GM18873 (cell line): ENCODE results near the gene TMEM72.

ENCODE experiments used
- ATAC-seq: cut with Tn5 transposase; IDR thresholded peaks from one replicate; pipeline ENCODE4 v1.9.1; 2021; ENCODE audit warnings: mild to moderate bottlenecking, moderate library complexity, moderate number of reproducible peaks; ENCODE audit not compliant: unreplicated experiment, low FRiP score

The TMEM72 gene

GRCh38 chr10:44976352-44977198 is 65.4 kb downstream of the TMEM72 start:
- no peak for ATAC-seq

DNA sequence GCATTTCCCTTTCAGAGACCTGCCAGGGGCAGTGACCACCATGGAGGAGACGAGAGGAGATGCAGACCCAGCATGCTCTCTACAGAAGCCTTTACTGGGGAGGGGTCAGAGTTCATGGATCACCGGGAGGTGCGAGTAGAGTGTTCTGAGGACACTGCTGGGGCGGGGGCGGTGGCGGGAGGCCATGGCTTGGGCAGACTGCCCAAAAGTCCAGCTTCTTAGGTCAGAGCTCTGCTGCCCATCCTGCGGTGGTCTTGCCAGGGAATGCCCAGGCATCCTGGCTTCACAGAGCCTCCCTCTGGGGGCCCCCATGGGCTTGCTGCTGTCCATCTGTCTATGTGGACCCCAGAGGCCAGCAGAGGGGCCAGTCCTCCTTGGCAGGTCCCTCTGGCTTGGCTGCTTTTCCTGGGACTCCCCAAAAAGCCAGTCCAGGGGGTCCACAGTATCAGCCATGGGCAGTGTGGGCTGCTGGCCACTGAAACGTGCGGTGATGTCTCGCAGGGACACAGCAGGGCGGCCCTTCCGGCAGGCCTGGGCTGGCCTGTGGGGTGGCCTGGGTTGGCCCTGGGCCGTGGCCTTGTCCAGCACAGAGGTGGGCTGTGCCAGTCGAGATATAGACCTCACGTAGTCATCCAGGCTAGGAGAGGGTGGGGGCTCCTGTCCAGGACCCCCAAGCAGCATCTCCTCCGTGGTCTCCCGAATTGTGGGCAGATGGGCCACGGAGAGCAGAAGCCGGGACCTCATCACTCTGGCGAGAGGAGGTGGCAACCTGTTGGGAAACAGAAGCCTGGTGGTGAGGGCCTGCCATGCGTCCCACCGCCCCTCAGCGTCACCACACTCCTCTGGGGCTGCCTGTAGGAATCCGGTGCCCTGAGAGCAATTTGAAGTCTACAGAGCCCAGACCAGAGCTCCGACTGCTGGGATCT is 66.4 kb downstream of the TMEM72 start:
- no peak for ATAC-seq

GRCh38 chr10:44978213-44978569 is 67.1 kb downstream of the TMEM72 start:
- ATAC-seq, result no peak

DNA sequence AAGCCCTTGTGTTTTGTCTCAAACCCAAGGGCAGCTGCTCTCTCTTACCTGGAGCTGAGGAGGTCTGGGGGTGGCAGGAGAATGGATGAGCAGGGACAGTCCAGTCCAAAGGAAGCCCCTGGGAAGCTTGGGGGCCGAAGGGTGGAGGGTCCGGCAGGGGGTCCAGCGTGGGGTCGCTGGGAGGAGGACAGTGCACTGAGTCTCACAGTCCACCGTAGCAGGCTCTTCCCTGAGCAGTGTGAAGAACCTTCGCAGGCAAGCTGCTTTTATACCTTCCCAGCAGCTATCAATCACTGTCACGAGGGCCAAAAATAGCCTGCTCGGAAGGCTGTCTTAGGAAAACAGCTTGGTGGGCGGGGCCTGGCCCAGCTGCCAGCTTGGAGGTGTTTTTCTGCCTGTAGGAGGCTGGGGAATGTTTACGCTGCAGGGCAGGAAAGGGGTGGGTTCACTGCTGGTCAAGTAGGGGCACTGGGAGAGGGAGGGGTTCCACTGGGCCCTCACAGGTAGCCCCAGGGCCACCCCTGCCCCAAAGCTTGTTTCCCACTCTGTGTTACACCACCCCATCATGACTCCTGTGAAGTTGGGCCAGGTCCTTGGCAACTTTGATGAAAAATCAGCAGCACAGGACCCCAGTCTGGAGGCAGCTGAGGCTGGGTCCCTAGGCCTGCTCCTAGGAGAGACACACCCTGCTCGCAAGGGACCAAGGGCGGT is 67.6 kb downstream of the TMEM72 start, which contains the start of gene DEPP1:
Gene DEPP1, minus strand, starts transcription at position 240 of the 711 bp plus-strand sequence. CDS start 779 bp downstream, outside the sequence.
- no peak for ATAC-seq

- ATAC-seq, result no peak
Measured at GRCh38 chr10:44979281-44980191, 68.4 kb downstream of the TMEM72 start.

DNA sequence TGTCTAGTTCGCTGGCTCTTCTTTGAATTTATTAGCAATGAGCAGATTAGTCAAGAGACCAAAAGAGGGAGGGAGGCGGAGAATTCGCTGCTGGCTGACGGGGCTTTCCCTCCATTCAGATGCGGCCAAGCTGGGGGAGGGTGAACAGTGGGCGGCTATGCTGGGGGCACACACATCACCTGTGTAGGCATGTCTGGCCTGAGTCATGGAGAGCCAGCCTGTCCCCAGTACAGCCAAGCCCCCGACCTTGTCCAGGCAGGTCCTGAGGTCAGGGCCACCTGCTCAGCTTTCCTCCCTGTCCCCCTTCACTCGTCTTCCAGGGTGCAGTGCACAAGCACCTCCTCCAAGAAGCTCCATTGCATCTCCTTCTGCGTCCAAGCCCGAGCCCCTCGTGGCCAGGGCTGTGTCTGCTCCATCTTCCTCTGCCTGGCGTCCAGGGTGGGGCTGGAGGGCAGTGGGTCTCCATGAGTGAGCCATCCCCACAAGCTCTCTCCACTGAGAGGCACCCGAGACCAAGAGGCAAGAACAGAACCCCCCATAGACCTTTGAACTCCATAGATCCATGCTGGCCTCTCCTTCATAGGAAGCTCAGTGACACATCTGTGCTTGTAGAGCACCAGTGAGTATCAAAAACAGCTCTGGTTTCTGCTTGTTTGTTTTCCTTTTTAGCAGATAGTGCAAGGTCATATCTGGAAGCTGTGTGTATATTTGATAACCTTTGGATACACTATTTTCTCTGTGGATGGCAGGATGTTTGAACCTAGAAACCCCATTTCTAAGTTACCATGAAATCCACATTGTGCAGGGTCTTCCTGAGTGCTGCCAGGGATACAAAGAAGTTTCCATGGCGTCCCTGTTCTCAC is 69.4 kb downstream of the TMEM72 start:
- no peak for ATAC-seq

- ATAC-seq, result peak; percentile 60
Measured at GRCh38 chr10:44981172-44982113, 70.3 kb downstream of the TMEM72 start.

GRCh38 chr10:44982114-44982460 is 71.0 kb downstream of the TMEM72 start:
- no peak for ATAC-seq

- no peak for ATAC-seq
Measured at GRCh38 chr10:44982496-44982895, 71.4 kb downstream of the TMEM72 start.

DNA sequence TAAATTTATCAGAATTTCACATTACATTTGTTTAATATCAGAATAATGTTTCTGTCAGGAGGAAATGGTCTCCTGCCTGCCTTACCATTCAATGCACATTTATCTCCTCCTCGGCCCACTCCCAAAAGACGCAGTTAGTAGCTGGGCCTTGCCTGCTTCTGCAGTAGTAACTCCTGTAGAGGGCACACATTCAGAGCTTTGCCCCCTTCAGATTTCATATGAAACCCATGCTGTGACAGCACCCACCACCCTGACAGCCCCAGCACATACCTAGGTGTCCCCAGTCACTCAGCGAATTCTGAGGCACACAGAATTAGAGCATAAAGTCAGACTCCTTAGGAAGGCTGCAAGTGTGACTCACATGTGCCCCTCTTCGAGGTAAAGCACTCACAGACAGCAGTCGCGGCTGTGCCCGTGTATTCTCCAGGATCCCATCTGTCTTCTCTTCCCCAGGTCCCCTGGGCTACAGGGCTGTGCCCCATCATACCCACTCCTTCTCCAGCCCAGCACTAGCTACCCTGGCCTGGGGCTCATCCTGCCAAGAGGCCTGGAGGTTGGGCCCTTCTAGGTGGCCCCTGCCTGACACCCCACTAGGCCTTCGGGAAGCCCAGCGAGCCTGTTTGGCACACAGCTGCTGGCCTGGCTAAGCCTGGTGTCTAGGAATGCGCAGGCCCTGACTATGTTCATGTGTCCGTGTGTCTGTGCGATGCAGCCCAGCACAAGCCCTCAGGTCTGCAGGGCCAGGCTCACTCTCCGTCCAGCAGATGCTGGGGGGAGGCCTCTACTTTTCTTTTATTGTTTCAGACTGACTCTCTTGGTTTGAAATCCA is 72.1 kb downstream of the TMEM72 start:
- ATAC-seq, result no peak

DNA sequence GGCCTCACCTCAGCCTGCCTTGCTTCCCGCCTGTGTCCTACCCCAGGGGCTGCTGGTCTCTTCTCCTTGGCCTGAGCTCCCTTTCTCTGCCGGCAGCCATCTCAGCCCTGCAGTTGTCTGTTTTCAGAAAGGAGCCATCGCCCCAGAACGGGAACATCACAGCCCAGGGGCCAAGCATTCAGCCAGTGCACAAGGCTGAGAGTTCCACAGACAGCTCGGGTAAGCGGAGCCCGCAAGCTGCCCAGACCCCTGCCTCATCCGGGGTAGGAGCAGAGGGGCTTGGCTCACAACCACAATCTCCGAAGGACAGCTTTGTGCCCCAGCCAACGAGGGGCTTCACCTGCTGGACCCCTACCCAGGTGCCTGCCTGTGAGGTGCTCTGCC is 72.8 kb downstream of the TMEM72 start:
- no peak for ATAC-seq

GRCh38 chr10:44984671-44985101 is 73.5 kb downstream of the TMEM72 start:
- ATAC-seq, result no peak

DNA sequence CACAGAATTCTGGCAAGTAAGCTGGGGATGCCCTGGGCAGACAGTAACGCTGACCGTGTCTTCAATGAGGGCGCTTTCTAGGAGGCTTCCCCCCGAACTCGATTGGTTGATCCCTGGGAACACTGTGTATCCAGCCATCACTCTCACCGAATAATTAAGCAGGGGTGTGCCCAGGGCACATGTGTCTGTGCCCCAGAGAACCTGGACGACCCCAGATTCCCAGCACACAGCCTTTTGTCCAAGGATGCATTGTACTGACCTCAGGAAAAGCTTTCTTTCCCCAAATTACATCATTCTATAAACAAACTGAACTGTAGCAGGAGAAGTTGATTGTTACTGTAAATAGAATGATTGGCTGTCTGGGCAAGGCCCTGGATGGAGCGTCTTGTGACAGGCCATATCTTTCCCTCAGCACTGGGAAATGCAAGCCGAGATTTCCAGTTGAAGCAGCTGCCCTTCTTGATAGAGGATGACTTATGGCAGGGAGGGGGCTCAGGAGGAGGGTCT is 74.1 kb downstream of the TMEM72 start:
- ATAC-seq, result no peak

- ATAC-seq, result no peak
Measured at GRCh38 chr10:44986179-44986578, 75.0 kb downstream of the TMEM72 start.
